HepG2 (cell line): ENCODE measurements around the gene AGT. TPM values are rescaled to one million over a fixed set of nuclear protein-coding genes. Genes with fewer than 3 reads are reported as not detected.
A peak's percentile ranks its signal among the peaks of the same experiment; 100 is the strongest.

Source experiments
- ATAC-seq: fragments of 200-7000 bp; cut with Tn5 transposase; 3 replicates; pipeline ENCODE4 v1.9.1; 2020; ENCODE audit warnings: mild to moderate bottlenecking, moderate library complexity
- BruUV-seq: library from RNA; stranded (reverse); fragments of 400-500 nt; replicated peaks from 2 replicates; lab custom pipeline; 2021; lab: Mats Ljungman, UMichigan
- CTCF ChIA-PET: fragments of 300-600 bp; formaldehyde crosslinking; extraction: SDS; loops from one replicate; lab custom pipeline; 2021; ENCODE audit warnings: low total read pairs, inconsistent platforms, low intra/inter-chr PET ratio; lab: Yijun Ruan, JAX
- POLR2A ChIA-PET: fragments of 350-600 bp; sonication (Branson Sonifier 250); formaldehyde crosslinking; loops from one replicate; lab custom pipeline; 2020; ENCODE audit warnings: antibody characterized with exemption, inconsistent platforms; lab: Yijun Ruan, JAX
- DNase-seq: peaks from one replicate; pipeline ENCODE4 v3.0.0-alpha.2; 2015; ENCODE audit warnings: low spot score
- FAIRE-seq: peaks from 3 replicates; lab custom pipeline; 2011; peaks lifted over from hg19 to GRCh38; lab: Jason Lieb, UNC
- H2AFZ ChIP-seq: one replicate; pipeline ENCODE4 v1.6.1; 2011; ENCODE audit warnings: low read length, inconsistent platforms
- H3K27ac ChIP-seq: fragments of 300-600 bp; 3 replicates; pipeline ENCODE4 v1.8.0; 2011; ENCODE audit warnings: mixed run types, mild to moderate bottlenecking, mixed read lengths, low read length, inconsistent platforms; ENCODE audit not compliant: insufficient read depth; ENCODE audit errors: extremely low read length
- H3K27me3 ChIP-seq, 2 experiments: fragments of 200-600 bp in 1 of 2; 2 replicates in 1 of 2; 3 replicates in 1 of 2; pipeline versions ENCODE4 v1.6.0 to v1.8.0; 2011; ENCODE audit warnings: low read length in 2 of 2, mild to moderate bottlenecking in 2 of 2, moderate library complexity in 2 of 2, inconsistent platforms in 1 of 2; ENCODE audit not compliant: insufficient read depth in 2 of 2, control insufficient read depth in 1 of 2
- H3K36me3 ChIP-seq, 2 experiments: fragments of 200-600 bp in 1 of 2; replicated peaks in 1 of 2; 2 replicates in 1 of 2; 3 replicates in 1 of 2; pipeline versions ENCODE4 v1.5.1 to v1.8.0; 2011; ENCODE audit warnings: low read length in 2 of 2, inconsistent platforms in 1 of 2; ENCODE audit not compliant: insufficient read depth in 2 of 2, control insufficient read depth in 1 of 2
- H3K4me1 ChIP-seq: 2 replicates; pipeline ENCODE4 v1.5.1; 2012; ENCODE audit warnings: low read length, inconsistent platforms; ENCODE audit not compliant: insufficient read depth
- H3K4me2 ChIP-seq: 2 replicates; pipeline ENCODE4 v1.6.0; 2011; ENCODE audit warnings: low read depth, low read length, inconsistent platforms
- H3K4me3 ChIP-seq, 3 experiments: fragments of 200-600 bp in 1 of 3; sonication (generic), shearing (Covaris generic) in 1 of 3; replicated peaks in 1 of 3; 2 replicates each; pipeline ENCODE4 v1.5.1; 2011 to 2016; ENCODE audit warnings: low read length in 3 of 3, inconsistent platforms in 2 of 3, low read depth in 2 of 3, mild to moderate bottlenecking in 2 of 3, control low read depth in 1 of 3, mixed read lengths in 1 of 3; ENCODE audit not compliant: insufficient read depth in 1 of 3
- H3K79me2 ChIP-seq: one replicate; pipeline ENCODE4 v1.6.1; 2011; ENCODE audit warnings: low read length, inconsistent platforms; ENCODE audit not compliant: insufficient read depth
- H3K9ac ChIP-seq: 2 replicates; pipeline ENCODE4 v1.6.0; 2011; ENCODE audit warnings: mild to moderate bottlenecking, low read depth, low read length, inconsistent platforms; ENCODE audit not compliant: insufficient read depth
- H3K9me3 ChIP-seq: 2 replicates; pipeline ENCODE4 v1.5.1; 2012; ENCODE audit warnings: mild to moderate bottlenecking, low read length
- H4K20me1 ChIP-seq: 2 replicates; pipeline ENCODE4 v1.6.0; 2011; ENCODE audit warnings: inconsistent platforms, mild to moderate bottlenecking, low read length, moderate library complexity; ENCODE audit not compliant: insufficient read depth
- DBP ChIP-seq: sonication (generic); formaldehyde crosslinking; IDR thresholded peaks from 2 replicates; pipeline ENCODE4 v1.4.0; 2020; ENCODE audit warnings: missing genetic modification reagents; ENCODE audit errors: not compliant biosample characterization
- E2F1 ChIP-seq: sonication (generic); formaldehyde crosslinking; IDR thresholded peaks from 2 replicates; pipeline ENCODE4 v1.5.0; 2020; ENCODE audit warnings: missing genetic modification reagents
- GATA4 ChIP-seq: sonication (generic); IDR thresholded peaks from 2 replicates; pipeline ENCODE4 v1.6.1; 2016; ENCODE audit warnings: antibody characterized with exemption, low read depth, borderline replicate concordance
- GATAD2A ChIP-seq: IDR thresholded peaks from 2 replicates; pipeline ENCODE4 v1.6.1; 2016
- GLMP ChIP-seq: sonication (generic); formaldehyde crosslinking; IDR thresholded peaks from 2 replicates; pipeline ENCODE4 v1.9.0; 2021; ENCODE audit warnings: missing genetic modification reagents, mild to moderate bottlenecking, borderline replicate concordance
- KDM2A ChIP-seq: sonication (generic); formaldehyde crosslinking; IDR thresholded peaks from 2 replicates; pipeline ENCODE4 v1.4.0; 2020; ENCODE audit warnings: low read depth, missing genetic modification reagents, borderline replicate concordance
- MED1 ChIP-seq: sonication (generic); formaldehyde crosslinking; IDR thresholded peaks from 2 replicates; pipeline ENCODE4 v1.4.0; 2020; ENCODE audit warnings: missing genetic modification reagents
- MTF1 ChIP-seq: sonication (generic); formaldehyde crosslinking; IDR thresholded peaks from 2 replicates; pipeline ENCODE4 v1.5.0; 2020; ENCODE audit warnings: missing genetic modification reagents
- NR2C2 ChIP-seq: sonication (generic); formaldehyde crosslinking; IDR thresholded peaks from 2 replicates; pipeline ENCODE4 v1.4.0; 2020; ENCODE audit warnings: missing genetic modification reagents, mild to moderate bottlenecking, moderate library complexity, borderline replicate concordance
- PHF21A ChIP-seq: sonication (generic); formaldehyde crosslinking; IDR thresholded peaks from 2 replicates; pipeline ENCODE4 v1.5.0; 2020; ENCODE audit warnings: mild to moderate bottlenecking, missing genetic modification reagents
- RORA ChIP-seq: sonication (generic); formaldehyde crosslinking; IDR thresholded peaks from 2 replicates; pipeline ENCODE4 v1.5.0; 2020; ENCODE audit warnings: mild to moderate bottlenecking, missing genetic modification reagents, moderate library complexity
- SIX1 ChIP-seq: sonication (generic); formaldehyde crosslinking; IDR thresholded peaks from 2 replicates; pipeline ENCODE4 v1.4.0; 2020; ENCODE audit warnings: missing genetic modification reagents, borderline replicate concordance
- TRAFD1 ChIP-seq: sonication (generic); formaldehyde crosslinking; IDR thresholded peaks from 2 replicates; pipeline ENCODE4 v1.5.1; 2020; ENCODE audit warnings: missing genetic modification reagents, mild to moderate bottlenecking, borderline replicate concordance
- ZNF274 ChIP-seq: sonication (generic); formaldehyde crosslinking; IDR thresholded peaks from 2 replicates; pipeline ENCODE4 v1.5.1; 2020; ENCODE audit warnings: mild to moderate bottlenecking, missing genetic modification reagents
- ZNF280B ChIP-seq: sonication (generic); formaldehyde crosslinking; IDR thresholded peaks from 2 replicates; pipeline ENCODE4 v1.5.0; 2020; ENCODE audit warnings: missing genetic modification reagents, mild to moderate bottlenecking, borderline replicate concordance
- ZNF329 ChIP-seq: sonication (generic); formaldehyde crosslinking; IDR thresholded peaks from 2 replicates; pipeline ENCODE4 v1.9.0; 2021; ENCODE audit warnings: low read depth, mild to moderate bottlenecking, missing genetic modification reagents
- ZNF44 ChIP-seq: sonication (generic); formaldehyde crosslinking; IDR thresholded peaks from 2 replicates; pipeline ENCODE4 v1.5.1; 2020; ENCODE audit warnings: mild to moderate bottlenecking, missing genetic modification reagents
- ZNF569 ChIP-seq: sonication (generic); formaldehyde crosslinking; IDR thresholded peaks from 2 replicates; pipeline ENCODE4 v1.5.0; 2020; ENCODE audit warnings: mild to moderate bottlenecking, missing genetic modification reagents, moderate library complexity, borderline replicate concordance
- WGBS: methylation state at CpG from one replicate; pipeline ENCODE4 v1.1.6; 2017; ENCODE audit warnings: low lambda C conversion rate; 5-methylcytosine and 5-hydroxymethylcytosine counted together
- in situ Hi-C: cut with HindIII; loops from 2 replicates; pipeline ENCODE4 v1.10.0; 2017; ENCODE audit warnings: low pct_unique_long_range_greater_than_20kb; ENCODE audit not compliant: extremely low pct_ligation_motif_present
- intact Hi-C: fragments of 100-400 bp; cut with micrococcal nuclease; formaldehyde crosslinking; loops from one replicate; pipeline ENCODE4 v1.10.0; 2022; ENCODE audit not compliant: unreplicated experiment
- polyA plus RNA-seq, 8 experiments: library from polyadenylated mRNA; depleted of rRNA in 3 of 8; stranded (reverse) in 7 of 8; unstranded in 1 of 8; fragments of >200 nt; fragmentation: Illumina TruSeq in 4 of 8; extraction: Trizol in 4 of 8; gene quantifications; 2 replicates each; pipeline versions ENCODE4 v1.2.1 to v1.2.3, GENCODE V29; 2011 to 2016; ENCODE audit warnings: low read depth in 4 of 8, missing spikeins in 1 of 8, mixed read lengths in 1 of 8; ENCODE audit not compliant: insufficient read depth in 1 of 8
- total RNA-seq, 5 experiments: library from RNA; depleted of rRNA; stranded (reverse); fragments of >200 nt; fragmentation: Illumina TruSeq; extraction: Trizol; gene quantifications; 2 replicates each; pipeline ENCODE4 v1.2.3, GENCODE V29; 2016; ENCODE audit warnings: low read depth in 1 of 5

Gene AGT
- total and polyA plus RNA-seq, 2 of the 13 experiments (the other 11 are each of a cell fraction or from before 2014, with no cell fraction given) = 892 to 2,071 TPM

- CTCF ChIA-PET = no interaction called here
- POLR2A ChIA-PET = interaction anchor here (0.9 to 2.1 kb wide), 4 partner anchors 46 to 57 kb away, joined by 3 to 13 read pairs (median 4); partner anchors contain the start of gene AGT
- Histone ChIP-seq H3K79me2 (no peaks in the 10 kb centered on the region), H4K20me1 (no peaks in the 10 kb centered on the region), H3K9ac (0 out of 2 replicates have a peak overlapping the region, but pooled peaks have one; percentile 5), H3K4me1 (peaks cover 67% of the 10 kb centered on the region), H3K36me3 (no peaks in the 10 kb centered on the region), H3K27me3 (no peaks in the 10 kb centered on the region), H3K9me3 (no peaks in the 10 kb centered on the region), H2AFZ (no peak overlapping the region), H3K4me3 (peak overlapping the region in 1 of 3 experiments; percentile 5; a peak in 1 of 6 replicates), H3K4me2 (peak overlapping the region; percentile 61), H3K27ac (no peak overlapping the region)
- intact Hi-C loops (loop anchor here (2.0 kb wide), 1 partner anchor 46 kb away; the partner anchor contains the start of gene AGT), in situ Hi-C loops (no loop called here)
- DNase-seq = peak; percentile 58
- BruUV-seq = no TSS peak
- peak; percentile 60 for FAIRE-seq
- 0% methylated on average over 5 of the region's 7 CpGs for WGBS
- peak; percentile 90 for ATAC-seq
- TF ChIP-seq ZNF44 (CRISPR knock-in tag) = no peak
- TF ChIP-seq MTF1 (CRISPR knock-in tag) = no peak
- TF ChIP-seq E2F1 = no peak
- TF ChIP-seq TRAFD1 (CRISPR knock-in tag) = no peak
- TF ChIP-seq DBP (CRISPR knock-in tag) = no peak
- 0 out of 2 replicates have a peak, but pooled peaks have one; percentile 26 for TF ChIP-seq ZNF280B
- TF ChIP-seq GLMP (CRISPR knock-in tag) = no peak
- peak; percentile 29; the same call in 1 of the 2 replicates for TF ChIP-seq NR2C2
- no peak for TF ChIP-seq ZNF569
- no peak for TF ChIP-seq GATA4
- no peak for TF ChIP-seq SIX1 (CRISPR knock-in tag)
- TF ChIP-seq PHF21A (CRISPR knock-in tag) = peak; percentile 69; the same call in 1 of the 2 replicates
- TF ChIP-seq KDM2A (CRISPR knock-in tag) = 0 out of 2 replicates have a peak, but pooled peaks have one; percentile 35
- TF ChIP-seq GATAD2A = no peak
- no peak for TF ChIP-seq ZNF329 (CRISPR knock-in tag)
- peak; percentile 74 for TF ChIP-seq MED1 (CRISPR knock-in tag)
- TF ChIP-seq ZNF274 (CRISPR knock-in tag) = no peak
- no peak for TF ChIP-seq RORA (CRISPR knock-in tag)
Measured at GRCh38 chr1:230760360-230760827, 46.5 kb upstream of the AGT start.
